Dermis microvascular lymphatic vessel endothelial cell (primary cell): ENCODE measurements around the gene ZNF333. TPM values are rescaled to one million over a fixed set of nuclear protein-coding genes. Genes with fewer than 3 reads are reported as not detected.
"Not testable (repeated sequence)": the region's sequence is repeated elsewhere in the genome, so short reads cannot be mapped to it uniquely, and the experiment has no call there.

Experiments used
- DNase-seq, 2 donors: peaks; one replicate each; pipeline versions ENCODE4 v3.0.0 to v3.0.0-alpha.2; 2010; ENCODE audit warnings: low read depth in 2 of 2
- total RNA-seq: library from RNA; depleted of rRNA; stranded (reverse); fragments of >200 nt; gene quantifications from 2 replicates; pipeline ENCODE4 v1.2.1, GENCODE V29; 2014

The ZNF333 gene
- total RNA-seq, 1 donor from 2014 or later: 4.2 TPM

DNA sequence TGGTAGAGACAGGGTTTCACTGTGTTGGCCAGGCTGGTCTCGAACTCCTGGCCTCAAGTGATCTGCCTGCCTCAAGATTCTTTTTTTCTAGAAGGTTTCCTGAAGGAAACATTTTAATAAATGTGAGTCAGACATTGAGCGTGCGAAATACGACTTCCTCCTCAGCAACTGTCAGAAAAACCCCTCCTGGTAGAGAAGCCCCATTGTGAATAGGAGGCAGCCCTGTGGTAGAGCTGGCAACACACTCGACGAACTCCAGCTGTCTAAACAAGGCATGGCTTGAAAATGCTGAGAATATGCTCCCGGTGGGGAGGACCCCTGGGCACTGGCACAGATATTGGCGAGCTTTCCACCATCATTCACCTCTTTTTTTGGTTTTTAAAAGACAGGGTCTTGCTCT is 9.8 kb downstream of the ZNF333 start:
- DNase-seq: peak in 1 of 2 donors; percentile 49

DNA sequence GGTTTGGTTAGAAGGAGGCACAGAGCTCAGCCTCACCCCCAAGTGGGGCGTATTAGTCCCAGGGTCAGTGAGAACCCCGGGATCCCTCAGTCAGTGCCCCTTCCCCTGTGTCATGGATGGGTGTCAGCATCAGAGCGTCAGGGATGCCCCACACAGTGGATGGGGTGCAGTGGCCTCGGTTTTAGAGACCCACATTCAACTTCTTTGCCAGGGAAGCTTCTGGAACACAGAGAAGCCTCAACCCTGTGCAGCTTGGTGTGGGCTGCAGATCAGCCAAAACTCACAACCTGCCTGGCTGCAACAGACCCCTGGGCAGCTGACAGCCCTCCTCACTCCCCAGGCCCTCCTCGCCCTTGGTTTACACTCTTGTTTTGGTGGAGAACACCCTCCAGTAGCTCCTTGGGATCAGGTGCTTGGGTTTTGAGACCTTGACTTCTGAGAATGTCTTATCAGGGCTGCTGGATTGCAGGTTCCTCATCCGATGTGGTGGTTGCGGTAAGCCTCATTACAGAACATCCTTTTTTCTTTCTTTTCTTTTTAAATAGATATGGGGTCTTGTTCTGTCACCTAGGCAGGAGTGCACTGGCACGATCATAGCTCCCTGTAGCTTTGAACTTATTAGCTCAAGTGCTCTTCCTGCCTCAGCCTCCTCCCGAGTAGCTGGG is 11.0 kb downstream of the ZNF333 start:
- DNase-seq: no peak

DNA sequence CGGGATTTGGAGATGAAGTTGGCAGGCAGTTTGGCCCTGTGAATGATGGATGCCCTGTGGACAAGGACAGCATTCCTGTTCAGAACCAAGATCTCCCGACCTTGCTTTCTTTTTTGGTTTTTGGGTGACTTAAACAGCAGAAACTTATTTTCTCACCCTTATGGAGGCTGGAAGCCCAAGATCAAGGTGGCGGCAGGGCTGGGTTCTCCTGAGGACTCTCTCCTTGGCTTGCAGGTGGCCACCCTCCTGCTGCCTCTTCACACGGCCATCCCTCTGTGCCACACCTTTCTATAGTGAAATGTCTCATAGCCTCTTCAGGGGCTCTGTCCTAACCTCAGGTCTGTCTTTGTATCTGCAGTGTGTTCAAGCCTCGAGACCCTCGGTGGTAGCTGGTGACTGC is 14.0 kb downstream of the ZNF333 start:
- DNase-seq: no peak

DNA sequence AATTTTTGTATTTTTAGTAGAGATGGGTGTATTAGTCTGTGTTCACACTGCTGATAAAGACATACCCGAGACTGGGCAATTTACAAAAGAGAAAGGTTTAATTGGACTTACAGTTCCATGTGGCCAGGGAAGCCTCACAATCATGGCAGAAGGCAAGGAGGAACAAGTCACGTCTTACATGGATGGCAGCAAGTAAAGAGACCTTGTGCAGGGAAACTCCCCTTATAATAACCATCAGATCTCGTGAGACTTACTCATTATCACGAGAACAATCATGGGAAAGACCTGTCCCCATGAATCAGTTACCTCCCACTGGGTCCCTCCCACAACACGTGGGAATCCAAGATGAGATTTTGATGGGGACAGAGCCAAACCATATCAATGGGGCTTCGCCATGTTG is 14.6 kb downstream of the ZNF333 start:
- DNase-seq: no peak

DNA sequence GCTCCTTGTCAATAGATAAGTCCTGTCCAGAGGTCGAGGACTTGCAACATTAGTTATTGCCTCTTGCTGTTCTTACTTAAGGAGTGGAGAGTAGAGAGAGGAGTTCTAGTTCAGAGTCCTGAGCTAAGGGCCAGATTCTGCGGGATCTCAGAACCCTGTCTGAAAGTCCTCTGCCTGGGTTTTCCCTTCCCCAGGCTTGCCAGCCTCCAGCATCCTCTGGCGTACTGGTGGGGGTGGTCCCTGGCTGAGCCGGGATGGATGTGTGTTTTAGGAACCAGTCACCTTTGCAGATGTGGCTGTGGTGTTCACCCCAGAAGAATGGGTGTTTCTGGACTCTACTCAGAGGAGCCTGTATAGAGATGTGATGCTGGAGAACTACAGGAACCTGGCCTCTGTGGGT is 26.0 kb downstream of the ZNF333 start:
- DNase-seq: no peak

DNA sequence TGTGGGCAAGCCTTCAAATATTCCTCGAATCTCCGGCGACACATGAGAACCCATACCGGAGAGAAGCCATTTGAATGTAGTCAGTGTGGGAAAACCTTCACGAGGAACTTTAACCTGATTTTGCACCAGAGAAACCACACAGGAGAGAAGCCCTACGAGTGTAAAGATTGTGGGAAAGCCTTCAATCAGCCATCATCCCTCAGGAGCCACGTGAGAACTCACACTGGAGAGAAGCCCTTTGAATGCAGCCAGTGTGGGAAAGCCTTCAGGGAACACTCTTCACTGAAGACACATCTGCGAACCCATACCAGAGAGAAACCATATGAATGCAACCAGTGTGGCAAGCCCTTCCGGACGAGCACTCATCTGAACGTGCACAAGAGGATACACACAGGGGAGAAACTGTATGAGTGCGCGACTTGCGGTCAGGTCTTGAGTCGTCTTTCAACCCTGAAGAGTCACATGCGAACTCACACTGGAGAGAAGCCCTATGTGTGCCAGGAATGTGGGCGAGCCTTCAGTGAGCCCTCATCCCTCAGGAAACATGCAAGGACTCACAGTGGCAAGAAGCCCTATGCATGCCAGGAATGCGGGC is 28.8 kb downstream of the ZNF333 start:
- DNase-seq: no peak

DNA sequence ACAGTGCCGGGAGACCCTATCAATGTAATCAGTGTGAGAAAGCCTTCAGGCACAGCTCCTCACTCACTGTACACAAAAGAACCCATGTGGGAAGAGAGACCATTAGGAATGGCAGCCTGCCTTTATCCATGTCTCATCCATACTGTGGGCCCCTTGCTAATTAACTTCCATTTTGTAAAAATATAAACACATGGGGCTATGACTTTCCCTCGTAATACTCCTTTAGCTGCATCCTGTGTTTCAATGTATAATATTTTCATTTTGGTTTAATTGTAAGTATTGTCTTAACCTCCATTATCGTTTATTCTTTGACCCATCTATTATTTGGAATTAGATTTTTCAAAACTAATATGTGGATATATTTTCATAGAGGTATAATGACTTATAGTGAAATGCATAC is 29.3 kb downstream of the ZNF333 start:
- no peak for DNase-seq

DNA sequence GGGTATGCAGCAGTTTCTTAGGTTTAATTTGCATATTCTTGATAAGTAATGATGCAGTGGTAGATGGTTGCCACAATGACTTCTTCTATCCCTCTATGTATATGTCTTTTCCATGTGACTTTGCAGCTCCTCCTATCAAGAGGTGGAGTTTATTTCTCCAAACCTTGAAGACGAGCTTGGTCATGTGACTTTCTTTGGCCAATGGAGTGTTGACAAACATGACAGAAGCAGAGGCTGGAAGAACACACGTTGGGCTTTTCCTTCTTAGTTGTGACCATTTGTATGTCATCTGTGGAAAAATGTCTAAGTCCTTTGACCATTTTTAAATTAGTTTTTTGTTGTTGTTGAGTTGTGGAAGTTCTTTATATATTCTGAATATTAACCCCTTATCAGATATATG is 32.3 kb downstream of the ZNF333 start:
- DNase-seq: no peak

DNA sequence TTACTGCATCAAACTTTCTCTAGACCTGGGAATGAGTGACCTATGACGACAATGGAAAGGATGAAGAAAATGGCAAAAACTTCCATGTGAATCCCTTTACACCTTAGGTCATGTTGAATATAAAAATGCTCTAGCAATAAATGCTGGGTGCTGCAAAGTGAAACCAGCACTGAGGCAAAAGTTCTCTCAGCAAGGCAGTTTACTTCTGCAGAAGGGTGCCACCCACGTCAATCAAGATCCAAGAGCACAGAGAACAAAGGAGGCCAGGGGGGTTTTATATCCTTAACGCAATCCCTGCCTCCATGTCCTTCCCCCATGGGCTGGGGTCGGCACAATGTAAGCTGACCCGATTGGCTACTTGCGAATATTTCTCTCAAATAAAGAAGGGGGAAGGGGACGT is 38.7 kb downstream of the ZNF333 start:
- no peak for DNase-seq

DNA sequence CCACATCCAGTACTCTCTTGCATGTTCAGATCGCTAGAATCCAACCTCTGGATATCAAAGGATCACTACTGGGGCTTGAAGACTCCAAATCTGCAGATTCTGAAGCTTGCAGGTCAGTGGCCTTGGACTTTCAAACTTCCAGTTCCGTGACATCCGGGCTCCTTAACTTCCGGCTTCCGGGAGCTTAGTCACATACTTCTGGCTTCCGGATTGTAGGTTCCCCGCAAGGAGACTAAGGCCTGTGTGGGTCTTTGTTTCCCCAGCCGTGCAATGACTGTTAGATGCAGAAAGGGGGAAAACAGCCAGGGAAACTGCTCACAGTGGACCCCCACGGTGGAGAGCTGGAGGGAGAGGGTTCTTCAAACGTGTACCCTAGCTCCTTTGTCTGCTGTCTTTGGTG is 41.4 kb downstream of the ZNF333 start:
- no peak for DNase-seq

DNA sequence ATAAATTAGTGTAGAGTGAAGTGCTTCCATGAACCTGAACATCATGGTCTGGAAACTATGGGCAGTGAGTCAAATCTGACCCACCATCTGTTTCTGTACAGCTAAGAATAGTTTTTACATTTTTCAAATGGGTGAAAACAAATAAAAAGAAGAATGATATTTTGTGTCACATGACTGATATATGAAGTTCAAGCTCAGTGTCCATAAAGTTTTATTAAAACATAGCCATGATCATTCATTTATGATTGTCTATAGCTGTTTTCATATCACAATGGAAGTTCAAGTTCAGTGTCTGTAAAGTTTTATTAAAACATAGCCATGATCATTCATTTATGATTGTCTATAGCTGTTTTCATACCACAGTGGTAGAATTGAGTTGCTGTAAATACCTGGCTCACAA is 42.7 kb downstream of the ZNF333 start:
- DNase-seq: no peak

DNA sequence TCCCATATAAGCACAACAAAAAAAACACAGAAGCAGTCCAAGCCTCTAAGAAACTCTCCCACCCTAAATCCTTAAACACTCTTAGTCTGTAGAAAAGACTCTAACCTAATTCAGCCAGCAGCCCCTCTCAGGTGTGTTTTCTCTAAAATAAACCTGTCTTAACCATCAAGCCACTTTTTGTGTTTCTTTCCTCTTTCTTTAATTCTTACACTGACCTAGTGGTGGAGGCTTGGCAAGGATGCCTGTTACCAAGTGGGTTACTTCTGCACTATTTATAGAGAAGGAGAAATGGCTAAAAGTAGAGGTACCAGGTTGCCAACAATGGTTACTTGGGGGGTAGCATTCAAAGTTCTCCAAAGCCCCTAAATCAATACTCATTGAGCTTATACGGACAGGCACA is 43.7 kb downstream of the ZNF333 start:
- DNase-seq: no peak

DNA sequence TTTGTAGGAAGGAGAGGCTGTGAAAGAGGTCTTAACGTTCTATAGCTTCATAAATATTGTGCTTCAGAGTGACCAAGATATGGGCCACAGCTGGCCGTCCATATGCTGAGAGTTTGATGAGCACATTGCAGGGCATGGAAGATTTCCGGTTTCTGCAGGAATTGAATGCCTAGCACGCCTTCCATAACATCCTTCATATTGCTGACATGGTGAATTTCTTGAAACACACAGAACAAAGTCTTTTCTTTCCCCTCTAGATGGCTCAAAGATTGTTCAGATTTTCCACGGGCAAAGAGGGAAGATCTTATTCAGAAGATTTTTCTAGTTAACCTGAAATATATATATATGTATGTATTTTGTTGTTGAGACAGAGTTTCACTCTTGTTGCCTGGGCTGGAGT is 46.1 kb downstream of the ZNF333 start:
- DNase-seq: no peak

DNA sequence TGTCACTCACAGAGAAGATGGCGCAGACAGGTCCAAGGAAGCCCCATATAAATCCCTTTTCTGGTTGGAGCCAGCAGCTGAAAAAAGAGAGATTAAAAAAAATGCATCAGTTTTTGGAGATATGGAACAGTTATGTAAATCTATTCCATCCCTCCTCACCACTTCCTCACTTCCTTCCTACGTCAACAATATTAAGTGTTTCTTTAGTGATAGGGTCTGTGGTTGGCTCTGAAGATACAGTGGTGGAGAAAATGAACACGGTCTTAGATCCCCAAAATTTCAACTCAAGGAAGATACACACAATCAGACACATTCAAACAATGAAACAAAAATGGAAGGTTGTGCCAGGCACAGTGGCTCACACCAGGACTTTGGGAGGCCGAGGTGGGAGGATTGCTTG is 57.0 kb downstream of the ZNF333 start:
- DNase-seq: no peak

DNA sequence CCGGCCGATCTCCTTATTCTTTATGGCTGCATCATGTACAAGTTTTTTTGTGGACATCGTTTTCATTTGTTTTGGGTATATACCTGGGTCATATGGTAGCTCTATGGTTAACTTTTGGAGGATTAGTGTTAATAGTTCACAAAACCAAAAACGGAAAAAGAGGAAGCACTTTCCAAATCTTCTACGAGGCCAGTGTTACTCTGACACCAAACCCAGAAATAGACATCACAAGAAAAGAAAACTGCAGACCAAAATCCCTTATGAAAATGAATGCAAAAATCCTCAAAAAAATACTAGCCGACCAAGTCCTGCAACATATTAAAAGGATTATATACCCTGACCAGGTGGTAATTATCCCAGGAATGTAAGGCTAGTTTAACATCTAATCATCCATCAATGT is 58.8 kb downstream of the ZNF333 start:
- no peak for DNase-seq

DNA sequence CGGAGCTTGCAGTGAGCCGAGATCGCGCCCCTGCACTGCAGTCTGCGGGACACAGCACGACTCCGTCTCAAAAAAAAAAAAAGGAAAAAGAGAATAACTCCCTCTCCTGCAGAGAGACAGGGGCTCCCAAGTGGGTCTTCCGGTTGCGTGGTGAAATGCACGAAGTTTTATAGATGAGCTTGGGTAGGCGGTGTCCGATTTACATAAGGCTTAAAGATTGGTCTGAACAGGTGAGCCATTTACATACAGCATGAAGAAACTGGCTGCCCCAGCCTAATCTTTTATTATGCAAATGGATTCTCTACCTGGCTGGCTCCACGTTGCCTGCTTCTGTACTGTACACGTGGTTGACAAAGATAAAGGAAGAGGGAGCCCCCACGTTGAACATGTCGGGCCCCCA is 69.0 kb downstream of the ZNF333 start:
- no peak for DNase-seq

DNA sequence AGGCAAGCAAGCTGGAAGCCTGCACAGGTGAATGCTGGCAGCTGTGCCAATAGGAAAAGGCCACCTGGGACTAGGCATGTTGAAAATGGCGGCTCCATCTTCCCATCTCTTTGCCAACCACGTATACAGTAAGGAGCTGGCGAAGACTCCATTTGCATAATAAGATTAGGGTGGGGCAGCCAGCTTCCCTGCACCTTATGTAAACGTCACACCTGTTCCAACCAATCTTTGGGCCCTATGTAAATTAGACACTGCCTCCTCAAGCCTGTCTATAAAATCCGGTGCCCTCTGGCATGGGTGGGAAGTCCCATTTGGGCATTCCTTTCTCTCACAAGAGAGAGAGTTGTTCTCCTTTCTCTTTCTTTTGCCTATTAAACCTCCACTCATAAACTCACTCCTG is 71.8 kb downstream of the ZNF333 start:
- DNase-seq: no peak

DNA sequence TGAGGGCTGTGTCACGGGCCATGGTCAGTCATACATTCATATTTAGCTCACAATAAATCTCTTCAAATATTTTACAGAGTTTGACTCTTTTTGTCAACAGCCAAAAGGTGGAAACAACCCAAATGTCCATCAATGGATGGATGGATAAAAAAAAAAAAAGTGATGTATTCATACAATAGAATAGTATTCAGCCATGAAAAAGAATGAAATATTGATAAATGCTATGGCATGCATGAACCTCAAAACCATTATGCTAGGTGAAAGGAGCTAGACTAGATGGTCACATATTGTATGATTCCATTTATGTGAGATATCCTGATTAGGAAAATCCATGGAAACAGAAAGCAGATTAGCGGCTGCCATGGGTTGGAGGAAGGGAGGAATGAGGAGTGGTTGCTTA is 72.3 kb downstream of the ZNF333 start:
- no peak for DNase-seq

DNA sequence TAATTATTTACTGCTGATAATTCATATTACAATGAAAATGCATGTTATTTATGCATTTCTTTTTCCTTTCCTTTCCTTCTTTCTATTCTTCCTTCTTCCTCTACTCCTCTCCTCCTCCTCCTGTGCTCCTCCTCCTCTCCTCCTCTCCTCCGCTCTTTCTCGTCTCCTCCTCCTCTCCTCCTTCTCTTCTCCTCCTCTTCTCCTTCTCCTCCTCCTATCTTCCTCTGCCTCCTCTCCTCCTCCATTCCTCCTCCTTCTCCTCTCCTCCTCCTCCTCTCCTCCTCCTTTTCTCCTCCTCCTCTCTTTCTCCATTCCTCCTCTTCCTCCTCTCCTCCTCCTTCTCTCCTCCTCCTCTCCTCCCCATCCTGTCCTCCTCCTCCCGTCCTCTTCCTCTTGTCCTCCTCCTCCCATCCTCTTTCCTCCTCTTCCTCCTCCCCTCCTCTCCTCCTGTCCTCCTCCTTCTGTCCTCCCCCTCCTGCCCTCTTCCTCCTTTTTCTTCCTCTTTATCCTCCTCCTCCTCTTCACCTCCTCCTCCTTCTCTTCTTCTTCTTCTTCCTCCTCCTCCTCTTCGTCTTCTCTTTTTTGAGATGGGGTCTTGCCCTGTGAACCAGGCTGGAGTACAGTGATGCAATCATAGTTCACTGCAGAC is 73.8 kb downstream of the ZNF333 start:
- no peak for DNase-seq

DNA sequence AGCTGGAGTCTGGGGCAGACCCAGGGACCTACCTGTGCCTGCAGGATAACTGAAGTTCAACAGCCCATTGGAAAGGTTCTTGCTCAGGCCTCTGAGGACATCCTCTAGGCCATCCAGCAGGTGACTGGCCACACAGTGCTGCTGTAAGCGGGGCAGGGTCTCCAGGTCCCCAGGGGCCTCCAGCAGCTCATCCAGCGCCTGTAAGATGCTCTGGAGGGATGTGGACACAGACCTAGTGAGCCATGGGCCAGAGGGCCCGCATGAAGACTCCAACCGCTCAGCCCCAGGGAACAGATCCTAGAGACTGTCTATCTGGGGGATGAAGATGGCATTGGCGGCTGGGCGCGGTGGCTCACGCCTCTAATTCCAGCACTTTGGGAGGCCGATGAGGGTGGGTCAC is 74.6 kb downstream of the ZNF333 start:
- DNase-seq: no peak

DNA sequence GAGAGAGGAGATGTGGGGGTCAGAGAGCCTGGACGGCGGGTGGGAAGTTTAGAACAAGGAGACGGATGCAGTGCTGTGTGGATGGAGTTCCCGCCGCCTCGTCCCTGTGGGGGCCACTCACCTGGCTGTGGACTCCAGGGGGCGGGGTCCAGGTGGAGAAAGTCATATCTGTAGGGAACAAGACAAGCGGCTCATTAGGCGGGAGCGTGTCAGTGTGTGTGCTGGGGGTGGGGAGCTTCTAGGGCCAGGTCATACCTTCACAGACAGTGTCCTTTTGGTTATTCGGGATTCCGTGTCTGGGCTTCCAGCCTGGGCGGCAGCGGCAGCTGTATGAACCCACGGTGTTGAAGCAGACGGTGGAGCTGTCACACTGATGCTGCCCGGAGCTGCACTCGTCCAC is 75.6 kb downstream of the ZNF333 start:
- not testable (repeated sequence) for DNase-seq

DNA sequence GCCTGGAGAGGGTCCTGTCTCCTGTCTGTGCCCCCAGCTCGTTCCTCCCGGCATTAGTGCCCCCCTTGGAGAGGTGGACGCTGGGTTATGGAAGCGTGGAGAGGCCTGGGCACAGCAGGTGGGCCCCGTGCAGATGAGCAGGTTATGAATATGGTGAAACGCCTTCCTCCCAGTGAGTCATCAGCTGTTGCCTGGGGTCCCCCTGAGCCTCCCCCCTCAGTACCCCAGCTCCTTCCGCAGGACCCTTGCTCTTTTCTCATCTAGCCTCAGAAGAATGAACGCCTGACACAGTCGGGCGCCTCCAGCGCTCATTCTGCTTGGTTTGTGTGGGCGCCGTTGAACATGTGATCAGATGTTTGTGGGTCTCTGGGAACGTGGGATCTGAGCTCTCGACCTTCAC is 76.0 kb downstream of the ZNF333 start:
- not testable (repeated sequence) for DNase-seq

DNA sequence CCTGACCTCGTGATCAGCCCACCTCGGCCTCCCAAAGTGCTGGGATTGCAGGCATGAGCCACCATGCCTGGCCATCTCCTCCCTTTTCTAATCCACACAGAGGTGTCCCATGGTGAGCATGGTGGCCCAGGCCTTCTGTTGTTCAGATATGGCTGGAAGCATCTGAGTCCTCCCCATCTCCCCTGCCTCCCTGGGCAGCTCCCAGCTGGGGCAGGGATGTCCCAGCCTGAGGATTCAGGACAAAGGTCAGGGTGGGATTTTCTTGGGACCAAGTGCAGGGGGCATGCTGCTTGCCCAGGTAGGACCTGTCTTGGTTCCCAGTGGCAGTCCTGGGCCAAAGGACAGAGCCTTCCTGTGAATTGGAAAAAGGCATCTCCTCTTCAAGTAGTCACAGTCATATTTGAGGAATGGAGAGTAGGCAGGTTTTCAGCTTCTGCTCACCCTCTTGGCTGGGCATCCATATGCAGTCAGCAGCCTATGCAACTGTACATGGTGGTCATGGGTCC is 77.7 kb downstream of the ZNF333 start:
- no peak for DNase-seq
